Measurements from ENCODE around the gene EPN1. TPM values are rescaled to one million over a fixed set of nuclear protein-coding genes. Genes with fewer than 3 reads are reported as not detected.

Gene EPN1
- total and polyA plus RNA-seq, 2 of the 13 experiments (the other 11 are each of a cell fraction or from before 2014, with no cell fraction given): 28.9 to 31.7 TPM

GRCh38 chr19:55640043-55640576, 34.9 kb upstream of the EPN1 start (continued):
- TF ChIP-seq ZZZ3 (CRISPR knock-in tag; IDR thresholded peaks at IDR 0.05; ENCODE audit: borderline replicate concordance) (no peak), CENPT (CRISPR knock-in tag; IDR thresholded peaks at IDR 0.05; ENCODE audit: low read depth) (no peak), NCOA1 (CRISPR knock-in tag; IDR thresholded peaks at IDR 0.05) (peak; percentile 59; the same call in 1 of the 2 replicates), SMYD3 (CRISPR knock-in tag; IDR thresholded peaks at IDR 0.05) (no peak), ZFP82 (CRISPR knock-in tag; IDR thresholded peaks at IDR 0.05; ENCODE audit: borderline replicate concordance) (no peak), ZNF317 (CRISPR knock-in tag; IDR thresholded peaks at IDR 0.05) (no peak), MXD4 (CRISPR knock-in tag; IDR thresholded peaks at IDR 0.05) (peak; percentile 2; the same call in 1 of the 2 replicates), ZNF746 (CRISPR knock-in tag; IDR thresholded peaks at IDR 0.05) (no peak), TSC22D2 (CRISPR knock-in tag; IDR thresholded peaks at IDR 0.05; ENCODE audit: borderline replicate concordance) (no peak), SAFB2 (CRISPR knock-in tag; IDR thresholded peaks at IDR 0.05; ENCODE audit: borderline replicate concordance, low read depth) (no peak), ZNF878 (CRISPR knock-in tag; IDR thresholded peaks at IDR 0.05) (no peak), MEIS2 (CRISPR knock-in tag; IDR thresholded peaks at IDR 0.05) (no peak), HNF1B (CRISPR knock-in tag; IDR thresholded peaks at IDR 0.05) (peak; percentile 48; the same call in 1 of the 2 replicates)
- TF ChIP-seq, protein P1, sequence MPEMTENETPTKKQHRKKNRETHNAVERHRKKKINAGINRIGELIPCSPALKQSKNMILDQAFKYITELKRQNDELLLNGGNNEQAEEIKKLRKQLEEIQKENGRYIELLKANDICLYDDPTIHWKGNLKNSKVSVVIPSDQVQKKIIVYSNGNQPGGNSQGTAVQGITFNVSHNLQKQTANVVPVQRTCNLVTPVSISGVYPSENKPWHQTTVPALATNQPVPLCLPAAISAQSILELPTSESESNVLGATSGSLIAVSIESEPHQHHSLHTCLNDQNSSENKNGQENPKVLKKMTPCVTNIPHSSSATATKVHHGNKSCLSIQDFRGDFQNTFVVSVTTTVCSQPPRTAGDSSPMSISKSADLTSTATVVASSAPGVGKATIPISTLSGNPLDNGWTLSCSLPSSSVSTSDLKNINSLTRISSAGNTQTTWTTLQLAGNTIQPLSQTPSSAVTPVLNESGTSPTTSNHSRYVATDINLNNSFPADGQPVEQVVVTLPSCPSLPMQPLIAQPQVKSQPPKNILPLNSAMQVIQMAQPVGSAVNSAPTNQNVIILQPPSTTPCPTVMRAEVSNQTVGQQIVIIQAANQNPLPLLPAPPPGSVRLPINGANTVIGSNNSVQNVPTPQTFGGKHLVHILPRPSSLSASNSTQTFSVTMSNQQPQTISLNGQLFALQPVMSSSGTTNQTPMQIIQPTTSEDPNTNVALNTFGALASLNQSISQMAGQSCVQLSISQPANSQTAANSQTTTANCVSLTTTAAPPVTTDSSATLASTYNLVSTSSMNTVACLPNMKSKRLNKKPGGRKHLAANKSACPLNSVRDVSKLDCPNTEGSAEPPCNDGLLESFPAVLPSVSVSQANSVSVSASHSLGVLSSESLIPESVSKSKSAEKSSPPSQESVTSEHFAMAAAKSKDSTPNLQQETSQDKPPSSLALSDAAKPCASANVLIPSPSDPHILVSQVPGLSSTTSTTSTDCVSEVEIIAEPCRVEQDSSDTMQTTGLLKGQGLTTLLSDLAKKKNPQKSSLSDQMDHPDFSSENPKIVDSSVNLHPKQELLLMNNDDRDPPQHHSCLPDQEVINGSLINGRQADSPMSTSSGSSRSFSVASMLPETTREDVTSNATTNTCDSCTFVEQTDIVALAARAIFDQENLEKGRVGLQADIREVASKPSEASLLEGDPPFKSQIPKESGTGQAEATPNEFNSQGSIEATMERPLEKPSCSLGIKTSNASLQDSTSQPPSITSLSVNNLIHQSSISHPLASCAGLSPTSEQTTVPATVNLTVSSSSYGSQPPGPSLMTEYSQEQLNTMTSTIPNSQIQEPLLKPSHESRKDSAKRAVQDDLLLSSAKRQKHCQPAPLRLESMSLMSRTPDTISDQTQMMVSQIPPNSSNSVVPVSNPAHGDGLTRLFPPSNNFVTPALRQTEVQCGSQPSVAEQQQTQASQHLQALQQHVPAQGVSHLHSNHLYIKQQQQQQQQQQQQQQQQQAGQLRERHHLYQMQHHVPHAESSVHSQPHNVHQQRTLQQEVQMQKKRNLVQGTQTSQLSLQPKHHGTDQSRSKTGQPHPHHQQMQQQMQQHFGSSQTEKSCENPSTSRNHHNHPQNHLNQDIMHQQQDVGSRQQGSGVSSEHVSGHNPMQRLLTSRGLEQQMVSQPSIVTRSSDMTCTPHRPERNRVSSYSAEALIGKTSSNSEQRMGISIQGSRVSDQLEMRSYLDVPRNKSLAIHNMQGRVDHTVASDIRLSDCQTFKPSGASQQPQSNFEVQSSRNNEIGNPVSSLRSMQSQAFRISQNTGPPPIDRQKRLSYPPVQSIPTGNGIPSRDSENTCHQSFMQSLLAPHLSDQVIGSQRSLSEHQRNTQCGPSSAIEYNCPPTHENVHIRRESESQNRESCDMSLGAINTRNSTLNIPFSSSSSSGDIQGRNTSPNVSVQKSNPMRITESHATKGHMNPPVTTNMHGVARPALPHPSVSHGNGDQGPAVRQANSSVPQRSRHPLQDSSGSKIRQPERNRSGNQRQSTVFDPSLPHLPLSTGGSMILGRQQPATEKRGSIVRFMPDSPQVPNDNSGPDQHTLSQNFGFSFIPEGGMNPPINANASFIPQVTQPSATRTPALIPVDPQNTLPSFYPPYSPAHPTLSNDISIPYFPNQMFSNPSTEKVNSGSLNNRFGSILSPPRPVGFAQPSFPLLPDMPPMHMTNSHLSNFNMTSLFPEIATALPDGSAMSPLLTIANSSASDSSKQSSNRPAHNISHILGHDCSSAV (CRISPR knock-in tag; IDR thresholded peaks at IDR 0.05; ENCODE audit: borderline replicate concordance): no peak
- TF ChIP-seq, protein P2, sequence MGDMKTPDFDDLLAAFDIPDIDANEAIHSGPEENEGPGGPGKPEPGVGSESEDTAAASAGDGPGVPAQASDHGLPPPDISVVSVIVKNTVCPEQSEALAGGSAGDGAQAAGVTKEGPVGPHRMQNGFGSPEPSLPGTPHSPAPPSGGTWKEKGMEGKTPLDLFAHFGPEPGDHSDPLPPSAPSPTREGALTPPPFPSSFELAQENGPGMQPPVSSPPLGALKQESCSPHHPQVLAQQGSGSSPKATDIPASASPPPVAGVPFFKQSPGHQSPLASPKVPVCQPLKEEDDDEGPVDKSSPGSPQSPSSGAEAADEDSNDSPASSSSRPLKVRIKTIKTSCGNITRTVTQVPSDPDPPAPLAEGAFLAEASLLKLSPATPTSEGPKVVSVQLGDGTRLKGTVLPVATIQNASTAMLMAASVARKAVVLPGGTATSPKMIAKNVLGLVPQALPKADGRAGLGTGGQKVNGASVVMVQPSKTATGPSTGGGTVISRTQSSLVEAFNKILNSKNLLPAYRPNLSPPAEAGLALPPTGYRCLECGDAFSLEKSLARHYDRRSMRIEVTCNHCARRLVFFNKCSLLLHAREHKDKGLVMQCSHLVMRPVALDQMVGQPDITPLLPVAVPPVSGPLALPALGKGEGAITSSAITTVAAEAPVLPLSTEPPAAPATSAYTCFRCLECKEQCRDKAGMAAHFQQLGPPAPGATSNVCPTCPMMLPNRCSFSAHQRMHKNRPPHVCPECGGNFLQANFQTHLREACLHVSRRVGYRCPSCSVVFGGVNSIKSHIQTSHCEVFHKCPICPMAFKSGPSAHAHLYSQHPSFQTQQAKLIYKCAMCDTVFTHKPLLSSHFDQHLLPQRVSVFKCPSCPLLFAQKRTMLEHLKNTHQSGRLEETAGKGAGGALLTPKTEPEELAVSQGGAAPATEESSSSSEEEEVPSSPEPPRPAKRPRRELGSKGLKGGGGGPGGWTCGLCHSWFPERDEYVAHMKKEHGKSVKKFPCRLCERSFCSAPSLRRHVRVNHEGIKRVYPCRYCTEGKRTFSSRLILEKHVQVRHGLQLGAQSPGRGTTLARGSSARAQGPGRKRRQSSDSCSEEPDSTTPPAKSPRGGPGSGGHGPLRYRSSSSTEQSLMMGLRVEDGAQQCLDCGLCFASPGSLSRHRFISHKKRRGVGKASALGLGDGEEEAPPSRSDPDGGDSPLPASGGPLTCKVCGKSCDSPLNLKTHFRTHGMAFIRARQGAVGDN (CRISPR knock-in tag; IDR thresholded peaks at IDR 0.05): peak; percentile 83; the same call in 1 of the 2 replicates
